Ascending aorta (tissue), 2 donors: Measurements from ENCODE around the gene NUBP2. TPM values are rescaled to one million over a fixed set of nuclear protein-coding genes. Genes with fewer than 3 reads are reported as not detected.

Source experiments
- DNase-seq, 2 donors: peaks; one replicate each; pipeline ENCODE4 v3.0.0-alpha.2; 2019; ENCODE audit warnings: low spot score in 2 of 2
- H3K27ac ChIP-seq, 2 donors: fragments of 200-600 bp; sonication (generic); one replicate each; pipeline ENCODE4 v1.5.1; 2016 to 2017; ENCODE audit warnings: mild to moderate bottlenecking in 1 of 2
- H3K27me3 ChIP-seq: fragments of 200-600 bp; sonication (generic); one replicate; pipeline ENCODE4 v1.5.1; 2017
- H3K36me3 ChIP-seq, 2 donors: fragments of 200-600 bp; sonication (generic); one replicate each; pipeline ENCODE4 v1.5.1; 2016
- H3K4me1 ChIP-seq, 2 donors: fragments of 200-600 bp; sonication (generic); one replicate each; pipeline ENCODE4 v1.5.1; 2016 to 2017; ENCODE audit warnings: mild to moderate bottlenecking in 1 of 2
- H3K4me3 ChIP-seq, 2 donors: fragments of 200-600 bp; sonication (generic); one replicate each; pipeline ENCODE4 v1.5.1; 2016 to 2017; ENCODE audit warnings: mild to moderate bottlenecking in 1 of 2
- H3K9me3 ChIP-seq, 2 donors: fragments of 200-600 bp; sonication (generic); one replicate each; pipeline ENCODE4 v1.5.1; 2016
- CTCF ChIP-seq, 3 experiments: fragments of 200-600 bp in 2 of 3; fragments of 450-650 bp in 1 of 3; sonication (generic) in 2 of 3; IDR thresholded peaks; one replicate each; pipeline ENCODE4 v1.5.1; 2016 to 2019; ENCODE audit warnings: antibody characterized with exemption in 3 of 3, mild to moderate bottlenecking in 1 of 3, moderate library complexity in 1 of 3
- intact Hi-C: fragments of 100-400 bp; cut with DNase I; formaldehyde crosslinking; loops from one replicate; pipeline ENCODE4 v1.15.1; 2023
- total RNA-seq: library from RNA; depleted of rRNA; stranded (reverse); fragments of >200 nt; gene quantifications from one replicate; pipeline ENCODE4 v1.1.0, GENCODE V29; 2016

Gene NUBP2
- total RNA-seq, 1 donor from 2014 or later = 182 TPM

- peaks cover 12 to 37% of the 10 kb centered on the region in 2 donors for H3K4me1 ChIP-seq
- peaks cover 3 to 4% of the 10 kb centered on the region in 2 donors for H3K36me3 ChIP-seq
- DNase-seq = no peak
- intact Hi-C loops = loop anchor here (5.0 kb wide), 1 partner anchor 217 kb away; the partner anchor contains the start of genes CRAMP1 and IFT140
- no peak overlapping the region for H3K27ac ChIP-seq
- H3K4me3 ChIP-seq = peak overlapping the region in 1 of 2 donors; percentile 72
- no peaks in the 10 kb centered on the region for H3K27me3 ChIP-seq
- H3K9me3 ChIP-seq = no peaks in the 10 kb centered on the region
- TF ChIP-seq CTCF (IDR thresholded peaks at IDR 0.05) = no peak
Observed at GRCh38 chr16:1828645-1829410, 46.1 kb downstream of the NUBP2 start.

GRCh38 chr16:1830213-1830612 is 47.5 kb downstream of the NUBP2 start:
- Histone ChIP-seq H3K36me3 (peaks cover 3 to 4% of the 10 kb centered on the region in 2 donors), H3K27me3 (no peaks in the 10 kb centered on the region), H3K4me1 (peaks cover 11 to 27% of the 10 kb centered on the region in 2 donors), H3K27ac (no peak overlapping the region), H3K9me3 (no peaks in the 10 kb centered on the region), H3K4me3 (no peak overlapping the region)
- DNase-seq = no peak
- no peak for TF ChIP-seq CTCF (IDR thresholded peaks at IDR 0.05)
- intact Hi-C loops = no loop called here

GRCh38 chr16:1831186-1832075 is 48.7 kb downstream of the NUBP2 start:
- Histone ChIP-seq H3K36me3 (peaks cover 3 to 4% of the 10 kb centered on the region in 2 donors), H3K27ac (no peak overlapping the region), H3K4me1 (peaks cover 3 to 19% of the 10 kb centered on the region in 2 donors), H3K9me3 (no peaks in the 10 kb centered on the region), H3K4me3 (no peak overlapping the region), H3K27me3 (no peaks in the 10 kb centered on the region)
- DNase-seq = no peak
- TF ChIP-seq CTCF (IDR thresholded peaks at IDR 0.05) = no peak
- intact Hi-C loops = no loop called here

GRCh38 chr16:1832838-1833454 is 50.2 kb downstream of the NUBP2 start:
- H3K4me1 ChIP-seq = peaks cover 0 to 14% of the 10 kb centered on the region in 2 donors
- no peak for DNase-seq
- intact Hi-C loops = no loop called here
- TF ChIP-seq CTCF (IDR thresholded peaks at IDR 0.05) = no peak
- no peak overlapping the region for H3K4me3 ChIP-seq
- no peaks in the 10 kb centered on the region for H3K27me3 ChIP-seq
- no peaks in the 10 kb centered on the region for H3K9me3 ChIP-seq
- no peak overlapping the region for H3K27ac ChIP-seq
- peaks cover 3 to 4% of the 10 kb centered on the region in 2 donors for H3K36me3 ChIP-seq

GRCh38 chr16:1834096-1834495 is 51.3 kb downstream of the NUBP2 start:
- H3K27me3 ChIP-seq = no peaks in the 10 kb centered on the region
- no peak overlapping the region for H3K27ac ChIP-seq
- H3K9me3 ChIP-seq = no peaks in the 10 kb centered on the region
- H3K4me3 ChIP-seq = no peak overlapping the region
- H3K36me3 ChIP-seq = peaks cover 0 to 4% of the 10 kb centered on the region in 2 donors
- DNase-seq = no peak
- intact Hi-C loops = no loop called here
- peaks cover 0 to 3% of the 10 kb centered on the region in 2 donors for H3K4me1 ChIP-seq
- TF ChIP-seq CTCF (IDR thresholded peaks at IDR 0.05) = no peak

Other genes with a start within 250 kb of the NUBP2 start
- 145 TPM for gene TMEM204, start 249.3 kb upstream of the NUBP2 start, total RNA-seq
- 21.9 TPM for gene IFT140, start 170.9 kb upstream of the NUBP2 start, total RNA-seq
- gene CRAMP1, start 170.6 kb upstream of the NUBP2 start, total RNA-seq = 12.7 TPM
- gene JPT2, start 104.7 kb upstream of the NUBP2 start, total RNA-seq = 18.3 TPM
- 57.4 TPM for gene MAPK8IP3, start 76.8 kb upstream of the NUBP2 start, total RNA-seq
- gene NME3, start 11.4 kb upstream of the NUBP2 start, total RNA-seq = 326 TPM
- 25.3 TPM for gene EME2, start 10.2 kb upstream of the NUBP2 start, total RNA-seq
- 170 TPM for gene MRPS34, start 9.8 kb upstream of the NUBP2 start, total RNA-seq
- gene SPSB3, start 389 bp upstream of the NUBP2 start, total RNA-seq = 159 TPM
- gene IGFALS, start 10.7 kb downstream of the NUBP2 start, total RNA-seq = not detected
- 177 TPM for gene HAGH, start 43.9 kb downstream of the NUBP2 start, total RNA-seq
- 233 TPM for gene FAHD1, start 44.2 kb downstream of the NUBP2 start, total RNA-seq
- not detected for gene MEIOB, start 89.2 kb downstream of the NUBP2 start, total RNA-seq
- not detected for gene HS3ST6, start 135.5 kb downstream of the NUBP2 start, total RNA-seq
- 32.9 TPM for gene MSRB1, start 160.2 kb downstream of the NUBP2 start, total RNA-seq
- not detected for gene RPL3L, start 171.7 kb downstream of the NUBP2 start, total RNA-seq
- 68.2 TPM for gene NDUFB10, start 176.6 kb downstream of the NUBP2 start, total RNA-seq
- gene RPS2, start 181.9 kb downstream of the NUBP2 start, total RNA-seq = 2,866 TPM
- gene RNF151, start 183.9 kb downstream of the NUBP2 start, total RNA-seq = not detected
- gene TBL3, start 189.1 kb downstream of the NUBP2 start, total RNA-seq = 55.7 TPM
- gene NOXO1, start 198.5 kb downstream of the NUBP2 start, total RNA-seq = not detected
- gene GFER, start 201.2 kb downstream of the NUBP2 start, total RNA-seq = 2.7 TPM
- gene SYNGR3, start 207.0 kb downstream of the NUBP2 start, total RNA-seq = 0.32 TPM
- gene ZNF598, start 226.9 kb downstream of the NUBP2 start, total RNA-seq = 31.1 TPM
- gene NPW, start 236.8 kb downstream of the NUBP2 start, total RNA-seq = not detected
- 123 TPM for gene NHERF2, start 243.9 kb downstream of the NUBP2 start, total RNA-seq